Measurements from ENCODE around the gene OR8K1. TPM values are rescaled to one million over a fixed set of nuclear protein-coding genes. Genes with fewer than 3 reads are reported as not detected.

Gene OR8K1
- total and polyA plus RNA-seq, 10 of the 15 experiments (the other 5 are each of a cell fraction or from before 2014, with no cell fraction given), result not detected

DNA sequence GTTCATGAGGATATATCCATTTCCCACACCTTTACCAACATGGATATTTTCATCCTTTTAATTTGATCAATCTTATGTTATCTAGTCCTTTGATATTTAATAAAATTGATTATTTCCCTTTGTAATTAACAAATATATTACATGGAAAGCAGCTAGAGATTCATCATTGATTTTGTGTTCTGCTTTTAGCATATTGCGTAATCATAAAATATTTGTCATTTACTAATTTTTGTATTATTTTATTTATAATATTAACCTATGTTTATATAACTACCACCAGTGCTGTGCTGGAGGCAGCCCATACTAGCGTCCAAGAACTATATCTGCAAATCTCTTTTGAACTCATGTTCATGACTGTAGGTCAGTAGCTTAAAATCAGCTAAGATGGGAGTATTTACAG is 34.3 kb downstream of the OR8K1 start:
- Histone ChIP-seq H4K20me1 (ENCODE audit: control insufficient read depth, insufficient read depth) (no peaks in the 10 kb centered on the region), H3K4me2 (ENCODE audit: control insufficient read depth, insufficient read depth) (no peak overlapping the region), H3K79me2 (ENCODE audit: control insufficient read depth, insufficient read depth, low read length) (no peaks in the 10 kb centered on the region), H2AFZ (ENCODE audit: control insufficient read depth, low read depth, low read length) (no peak overlapping the region), H3K4me3 (no peak overlapping the region), H3K9me3 (replicated peaks; ENCODE audit: control insufficient read depth, insufficient read depth, low read length) (no peaks in the 10 kb centered on the region), H3K4me1 (ENCODE audit: control insufficient read depth, insufficient read depth, low read length) (no peaks in the 10 kb centered on the region), H3K27ac (ENCODE audit: control insufficient read depth, insufficient read depth) (no peak overlapping the region), H3K36me3 (ENCODE audit: control insufficient read depth in 2 of 2, insufficient read depth in 2 of 2, low read length in 1 of 2) (no peaks in the 10 kb centered on the region), H3K27me3 (replicated peaks in 1 of 2; ENCODE audit: control insufficient read depth in 2 of 2, insufficient read depth in 2 of 2, low read length in 1 of 2) (no peaks in the 10 kb centered on the region), H3K9ac (ENCODE audit: control insufficient read depth, insufficient read depth, low read length) (no peak overlapping the region)
- intact Hi-C loops (cut with micrococcal nuclease; ENCODE audit: unreplicated experiment), result no loop called here
- in situ Hi-C loops (cut with MboI), result no loop called here
- no TSS peak for BruUV-seq (replicated peaks)
- POLR2A ChIA-PET, result no interaction called here
- TF ChIP-seq, protein P1, sequence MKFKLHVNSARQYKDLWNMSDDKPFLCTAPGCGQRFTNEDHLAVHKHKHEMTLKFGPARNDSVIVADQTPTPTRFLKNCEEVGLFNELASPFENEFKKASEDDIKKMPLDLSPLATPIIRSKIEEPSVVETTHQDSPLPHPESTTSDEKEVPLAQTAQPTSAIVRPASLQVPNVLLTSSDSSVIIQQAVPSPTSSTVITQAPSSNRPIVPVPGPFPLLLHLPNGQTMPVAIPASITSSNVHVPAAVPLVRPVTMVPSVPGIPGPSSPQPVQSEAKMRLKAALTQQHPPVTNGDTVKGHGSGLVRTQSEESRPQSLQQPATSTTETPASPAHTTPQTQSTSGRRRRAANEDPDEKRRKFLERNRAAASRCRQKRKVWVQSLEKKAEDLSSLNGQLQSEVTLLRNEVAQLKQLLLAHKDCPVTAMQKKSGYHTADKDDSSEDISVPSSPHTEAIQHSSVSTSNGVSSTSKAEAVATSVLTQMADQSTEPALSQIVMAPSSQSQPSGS (IDR thresholded peaks at IDR 0.05; ENCODE audit: low read length), result no peak
- no peak for TF ChIP-seq NFXL1 (IDR thresholded peaks at IDR 0.05; ENCODE audit: borderline replicate concordance)
- TF ChIP-seq EED (IDR thresholded peaks at IDR 0.05; ENCODE audit: low read depth), result no peak
- TF ChIP-seq JUND (IDR thresholded peaks at IDR 0.05; ENCODE audit: low read depth, low read length), result no peak
- TF ChIP-seq, protein P2, sequence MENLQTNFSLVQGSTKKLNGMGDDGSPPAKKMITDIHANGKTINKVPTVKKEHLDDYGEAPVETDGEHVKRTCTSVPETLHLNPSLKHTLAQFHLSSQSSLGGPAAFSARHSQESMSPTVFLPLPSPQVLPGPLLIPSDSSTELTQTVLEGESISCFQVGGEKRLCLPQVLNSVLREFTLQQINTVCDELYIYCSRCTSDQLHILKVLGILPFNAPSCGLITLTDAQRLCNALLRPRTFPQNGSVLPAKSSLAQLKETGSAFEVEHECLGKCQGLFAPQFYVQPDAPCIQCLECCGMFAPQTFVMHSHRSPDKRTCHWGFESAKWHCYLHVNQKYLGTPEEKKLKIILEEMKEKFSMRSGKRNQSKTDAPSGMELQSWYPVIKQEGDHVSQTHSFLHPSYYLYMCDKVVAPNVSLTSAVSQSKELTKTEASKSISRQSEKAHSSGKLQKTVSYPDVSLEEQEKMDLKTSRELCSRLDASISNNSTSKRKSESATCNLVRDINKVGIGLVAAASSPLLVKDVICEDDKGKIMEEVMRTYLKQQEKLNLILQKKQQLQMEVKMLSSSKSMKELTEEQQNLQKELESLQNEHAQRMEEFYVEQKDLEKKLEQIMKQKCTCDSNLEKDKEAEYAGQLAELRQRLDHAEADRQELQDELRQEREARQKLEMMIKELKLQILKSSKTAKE (IDR thresholded peaks at IDR 0.05; ENCODE audit: low read depth, poor library complexity, severe bottlenecking), result no peak
- no peak for TF ChIP-seq USF2 (IDR thresholded peaks at IDR 0.05; ENCODE audit: borderline replicate concordance, low read depth, low read length)
- TF ChIP-seq, protein P3, sequence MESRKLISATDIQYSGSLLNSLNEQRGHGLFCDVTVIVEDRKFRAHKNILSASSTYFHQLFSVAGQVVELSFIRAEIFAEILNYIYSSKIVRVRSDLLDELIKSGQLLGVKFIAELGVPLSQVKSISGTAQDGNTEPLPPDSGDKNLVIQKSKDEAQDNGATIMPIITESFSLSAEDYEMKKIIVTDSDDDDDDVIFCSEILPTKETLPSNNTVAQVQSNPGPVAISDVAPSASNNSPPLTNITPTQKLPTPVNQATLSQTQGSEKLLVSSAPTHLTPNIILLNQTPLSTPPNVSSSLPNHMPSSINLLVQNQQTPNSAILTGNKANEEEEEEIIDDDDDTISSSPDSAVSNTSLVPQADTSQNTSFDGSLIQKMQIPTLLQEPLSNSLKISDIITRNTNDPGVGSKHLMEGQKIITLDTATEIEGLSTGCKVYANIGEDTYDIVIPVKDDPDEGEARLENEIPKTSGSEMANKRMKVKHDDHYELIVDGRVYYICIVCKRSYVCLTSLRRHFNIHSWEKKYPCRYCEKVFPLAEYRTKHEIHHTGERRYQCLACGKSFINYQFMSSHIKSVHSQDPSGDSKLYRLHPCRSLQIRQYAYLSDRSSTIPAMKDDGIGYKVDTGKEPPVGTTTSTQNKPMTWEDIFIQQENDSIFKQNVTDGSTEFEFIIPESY (IDR thresholded peaks at IDR 0.05), result no peak
- TF ChIP-seq SUPT20H (IDR thresholded peaks at IDR 0.05; ENCODE audit: borderline replicate concordance, control insufficient read depth, low read depth, low read length), result no peak
- TF ChIP-seq, protein P4, sequence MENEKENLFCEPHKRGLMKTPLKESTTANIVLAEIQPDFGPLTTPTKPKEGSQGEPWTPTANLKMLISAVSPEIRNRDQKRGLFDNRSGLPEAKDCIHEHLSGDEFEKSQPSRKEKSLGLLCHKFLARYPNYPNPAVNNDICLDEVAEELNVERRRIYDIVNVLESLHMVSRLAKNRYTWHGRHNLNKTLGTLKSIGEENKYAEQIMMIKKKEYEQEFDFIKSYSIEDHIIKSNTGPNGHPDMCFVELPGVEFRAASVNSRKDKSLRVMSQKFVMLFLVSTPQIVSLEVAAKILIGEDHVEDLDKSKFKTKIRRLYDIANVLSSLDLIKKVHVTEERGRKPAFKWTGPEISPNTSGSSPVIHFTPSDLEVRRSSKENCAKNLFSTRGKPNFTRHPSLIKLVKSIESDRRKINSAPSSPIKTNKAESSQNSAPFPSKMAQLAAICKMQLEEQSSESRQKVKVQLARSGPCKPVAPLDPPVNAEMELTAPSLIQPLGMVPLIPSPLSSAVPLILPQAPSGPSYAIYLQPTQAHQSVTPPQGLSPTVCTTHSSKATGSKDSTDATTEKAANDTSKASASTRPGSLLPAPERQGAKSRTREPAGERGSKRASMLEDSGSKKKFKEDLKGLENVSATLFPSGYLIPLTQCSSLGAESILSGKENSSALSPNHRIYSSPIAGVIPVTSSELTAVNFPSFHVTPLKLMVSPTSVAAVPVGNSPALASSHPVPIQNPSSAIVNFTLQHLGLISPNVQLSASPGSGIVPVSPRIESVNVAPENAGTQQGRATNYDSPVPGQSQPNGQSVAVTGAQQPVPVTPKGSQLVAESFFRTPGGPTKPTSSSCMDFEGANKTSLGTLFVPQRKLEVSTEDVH (IDR thresholded peaks at IDR 0.05; ENCODE audit: low read depth, partially characterized antibody), result no peak
- no peak for TF ChIP-seq FOXM1 (IDR thresholded peaks at IDR 0.05; ENCODE audit: low read depth, low read length)
- no peak for TF ChIP-seq ZNF217 (IDR thresholded peaks at IDR 0.05)
- no peak for ATAC-seq
- FAIRE-seq, result no peak
- RAD21 ChIA-PET (ENCODE audit: unreplicated experiment), result no interaction called here
- DNase-seq (ENCODE audit: low read depth, low spot score), result no peak
- 31% methylated on average over 2 of the region's 2 CpGs for WGBS (ENCODE audit: insufficient coverage, insufficient replicate concordance, low lambda C conversion rate, missing lambda C conversion rate)
- CTCF ChIA-PET, result no interaction called here
- SMC1A ChIA-PET (ENCODE audit: uncharacterized antibody, unreplicated experiment), result no interaction called here
